GM10248 (cell line): ENCODE measurements around the gene UCK2.

Experiments
- CTCF ChIA-PET: fragments of 300-600 bp; sonication (Branson Sonifier 250); formaldehyde crosslinking; extraction: SDS; loops from one replicate; lab custom pipeline; 2021; ENCODE audit warnings: antibody characterized with exemption; lab: Yijun Ruan, JAX
- POLR2A ChIA-PET: fragments of 350-650 bp; sonication (Branson Sonifier 250); formaldehyde crosslinking; extraction: SDS; loops from one replicate; lab custom pipeline; 2020; ENCODE audit warnings: antibody characterized with exemption; lab: Yijun Ruan, JAX
- DNase-seq: peaks from one replicate; pipeline ENCODE4 v3.0.0; 2012; ENCODE audit errors: extremely low spot score
- CTCF ChIP-seq: IDR thresholded peaks from 2 replicates; pipeline ENCODE4 v1.5.1; 2012; ENCODE audit warnings: mild to moderate bottlenecking, low read depth; ENCODE audit errors: extremely low read depth, missing control alignments, control extremely low read depth

Gene UCK2

DNA sequence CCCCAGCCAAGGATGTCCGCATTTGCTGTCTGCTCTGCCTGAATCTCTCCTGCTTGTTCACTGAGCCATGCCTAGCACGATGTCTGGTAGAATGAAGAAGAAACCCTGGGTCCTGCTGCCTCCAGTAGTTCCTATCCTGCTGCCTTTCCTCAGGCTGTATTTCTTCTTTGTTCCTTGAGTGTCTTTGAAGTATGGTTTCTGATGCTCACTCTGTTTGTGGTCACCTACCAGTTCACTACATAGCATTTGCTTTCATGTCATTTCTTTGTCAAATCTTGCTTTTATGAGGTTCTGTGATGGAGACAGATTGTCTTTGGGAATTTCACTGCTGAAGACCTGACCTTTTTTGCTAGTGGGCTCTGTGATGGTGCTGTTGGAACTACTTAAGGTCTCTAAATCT is 5.9 kb downstream of the UCK2 start:
- POLR2A ChIA-PET, result no interaction called here
- CTCF ChIA-PET, result interaction anchor here (8.1 kb wide), 1 partner anchor 9 kb away, joined by 67 read pairs; no protein-coding TSS in a partner anchor
- no peak for DNase-seq
- TF ChIP-seq CTCF, result no peak

DNA sequence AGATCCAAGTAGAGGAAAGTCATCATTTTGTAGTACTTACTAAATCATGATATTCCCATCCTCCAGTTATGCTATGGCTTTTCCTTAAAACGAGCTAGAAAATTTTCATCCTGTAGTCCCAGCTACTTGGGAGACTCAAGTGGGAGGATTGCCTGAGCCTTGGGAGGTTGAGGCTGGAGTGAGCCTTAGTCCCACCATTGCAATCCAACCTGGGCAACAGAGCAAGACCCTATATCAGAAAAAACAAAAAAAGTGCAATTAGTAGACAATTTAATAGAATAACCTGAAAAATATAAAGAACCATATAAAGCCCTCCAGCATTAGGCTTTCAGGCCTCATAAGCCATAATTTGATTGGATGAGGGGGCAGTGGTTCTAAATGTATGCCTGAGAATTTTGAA is 6.8 kb downstream of the UCK2 start:
- DNase-seq, result no peak
- POLR2A ChIA-PET, result no interaction called here
- CTCF ChIA-PET, result no interaction called here
- no peak for TF ChIP-seq CTCF

- TF ChIP-seq CTCF, result no peak
- CTCF ChIA-PET, result no interaction called here
- POLR2A ChIA-PET, result no interaction called here
- no peak for DNase-seq
Observed at GRCh38 chr1:165834881-165835280, 7.5 kb downstream of the UCK2 start.

DNA sequence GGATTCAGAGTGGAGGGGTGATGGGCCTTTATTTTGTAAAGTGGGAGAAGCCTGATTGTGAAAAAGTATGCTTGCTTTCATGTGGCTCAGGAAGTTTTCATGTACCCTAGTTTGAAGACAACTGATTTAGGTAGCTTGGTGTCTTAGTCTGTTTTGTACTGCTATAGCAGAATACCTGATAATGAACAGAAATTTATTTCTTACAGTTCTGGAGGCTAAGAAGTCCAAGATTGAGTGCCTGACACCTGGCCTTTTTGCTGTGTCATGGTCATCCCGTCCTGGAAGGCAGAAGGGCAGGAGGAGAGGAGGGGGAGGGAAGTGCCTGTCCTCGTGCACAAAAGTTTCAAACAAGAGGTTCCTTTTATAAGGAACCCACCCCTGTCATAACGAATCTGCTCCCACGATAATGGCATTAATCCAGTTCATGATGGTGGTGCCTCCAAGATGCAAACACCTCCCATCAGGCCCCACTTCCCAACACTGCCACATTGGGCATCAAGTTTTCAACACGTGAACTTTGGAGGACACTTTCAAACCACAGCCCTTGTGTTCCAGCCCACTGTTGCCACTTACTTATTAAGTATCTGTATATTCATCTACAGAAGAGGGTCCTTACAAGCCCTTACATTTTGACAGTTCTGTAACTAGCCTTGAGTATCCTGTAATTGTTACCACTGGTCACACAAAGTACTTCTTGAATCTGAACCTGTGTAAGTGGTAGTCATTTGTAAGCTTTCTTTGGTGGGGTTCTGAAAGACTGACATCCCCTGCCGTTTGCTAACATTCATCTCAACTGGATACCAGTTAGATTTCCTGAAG is 9.5 kb downstream of the UCK2 start:
- ChIA-PET CTCF (interaction anchor here (0.8 to 2.0 kb wide), 7 partner anchors 8 to 288 kb away, joined by 3 to 5 read pairs (median 3); no protein-coding TSS in a partner anchor), POLR2A (no interaction called here)
- no peak for TF ChIP-seq CTCF
- DNase-seq, result no peak

DNA sequence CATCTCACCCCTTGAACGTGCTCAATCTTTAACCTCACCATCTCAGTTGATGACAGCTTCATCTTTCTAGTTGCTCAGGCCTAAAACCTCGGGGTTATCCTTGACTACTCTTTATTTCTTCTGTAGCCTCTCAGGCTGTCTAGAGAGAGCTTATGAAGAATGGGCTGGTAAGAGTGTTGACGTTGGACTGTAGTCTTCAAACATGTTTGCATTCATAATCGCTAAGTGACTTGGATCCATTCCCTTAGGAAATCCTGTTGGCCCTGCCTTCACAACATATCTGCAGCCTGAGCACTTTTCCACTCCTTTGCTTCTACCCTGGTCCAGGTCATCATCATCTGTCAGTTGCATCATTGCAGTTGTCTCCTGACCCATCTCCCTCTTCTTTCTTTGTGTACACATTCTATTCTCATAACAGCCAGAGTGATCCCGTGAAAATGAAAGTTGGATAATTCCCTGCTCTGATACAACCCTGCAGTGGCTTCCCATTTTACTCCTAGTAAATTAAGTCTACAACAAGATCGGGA is 10.5 kb downstream of the UCK2 start:
- ChIA-PET POLR2A (no interaction called here), CTCF (interaction anchor here (0.7 to 2.0 kb wide), 3 partner anchors 9 to 36 kb away, joined by 3 to 4 read pairs (median 3); no protein-coding TSS in a partner anchor)
- no peak for TF ChIP-seq CTCF
- no peak for DNase-seq

GRCh38 chr1:165840423-165840822 is 13.0 kb downstream of the UCK2 start:
- no peak for DNase-seq
- POLR2A ChIA-PET, result no interaction called here
- TF ChIP-seq CTCF, result no peak
- CTCF ChIA-PET, result interaction anchor here (8.6 kb wide), 1 partner anchor 11 kb away, joined by 67 read pairs; the partner anchor contains the start of gene UCK2
